Measurements from ENCODE around the gene RALGAPA2. TPM values are rescaled to one million over a fixed set of nuclear protein-coding genes. Genes with fewer than 3 reads are reported as not detected.

Gene RALGAPA2
- total RNA-seq, 1 donor from 2014 or later = 52.0 TPM

DNA sequence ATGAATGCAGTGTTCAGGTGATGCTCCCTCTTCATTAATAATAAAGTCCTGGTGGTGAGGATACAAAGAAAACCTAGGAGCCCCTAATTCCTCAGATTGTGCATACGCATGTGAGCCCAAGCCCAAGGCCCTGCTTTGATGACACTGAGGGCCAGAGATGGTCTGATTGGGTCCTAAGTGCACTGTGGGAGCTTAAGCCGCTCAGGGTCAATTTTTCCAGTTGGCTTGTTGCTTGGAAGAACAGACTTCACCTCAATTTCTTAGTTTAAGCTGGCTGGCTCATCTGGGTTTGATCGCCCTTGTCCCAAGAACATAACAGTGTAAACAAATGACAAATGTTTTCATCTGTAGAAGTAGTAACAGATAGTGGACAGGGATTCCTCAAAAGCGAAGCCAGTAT lies 303.1 kb downstream of the RALGAPA2 start:
- no peak for ATAC-seq
- DNase-seq (ENCODE audit: low spot score) = no peak
- intact Hi-C loops (cut with DNase I) = no loop called here

DNA sequence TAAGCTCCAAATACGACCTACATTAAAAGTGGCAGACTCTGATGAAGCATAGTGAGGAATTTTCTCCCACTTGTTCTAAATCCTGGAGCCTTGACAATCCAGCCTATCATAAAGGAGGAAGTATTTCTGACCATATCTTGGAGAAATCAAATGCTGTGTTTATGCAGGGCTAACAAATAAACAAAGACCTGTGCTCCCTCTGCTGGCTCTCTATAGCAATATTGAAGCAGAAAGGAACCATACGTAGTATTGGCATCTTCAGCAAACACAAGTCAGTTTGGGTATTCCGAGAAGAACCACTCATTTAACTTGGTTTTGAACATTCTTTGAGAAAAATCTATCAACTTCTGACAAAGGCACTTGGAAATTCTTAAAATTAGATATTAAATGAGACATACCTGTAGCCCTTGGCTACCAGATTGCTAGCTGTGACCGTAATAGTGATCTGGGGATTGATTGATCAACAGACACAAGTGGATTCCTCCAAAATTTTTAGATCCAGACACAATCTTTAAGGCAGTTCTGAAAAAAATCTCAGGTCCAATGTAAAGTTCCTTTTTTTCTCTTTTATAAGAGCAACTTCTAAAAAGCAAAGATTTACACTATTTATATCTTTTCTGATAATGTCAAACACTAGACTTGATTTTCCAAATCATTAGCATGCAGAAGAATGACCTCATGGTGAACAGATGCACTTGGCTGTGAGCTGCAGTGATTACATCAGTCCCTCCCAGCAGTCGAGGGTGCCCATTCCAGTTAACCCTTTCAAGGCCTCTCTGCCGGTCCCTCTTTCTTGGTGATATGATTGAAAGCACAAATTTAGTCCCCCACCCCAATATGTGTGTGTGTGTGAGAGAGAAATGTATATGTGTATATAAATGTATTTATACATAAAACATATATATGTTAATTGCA lies 304.3 kb downstream of the RALGAPA2 start:
- intact Hi-C loops (cut with DNase I) = no loop called here
- ATAC-seq (no peak), DNase-seq (ENCODE audit: low spot score) (no peak)

DNA sequence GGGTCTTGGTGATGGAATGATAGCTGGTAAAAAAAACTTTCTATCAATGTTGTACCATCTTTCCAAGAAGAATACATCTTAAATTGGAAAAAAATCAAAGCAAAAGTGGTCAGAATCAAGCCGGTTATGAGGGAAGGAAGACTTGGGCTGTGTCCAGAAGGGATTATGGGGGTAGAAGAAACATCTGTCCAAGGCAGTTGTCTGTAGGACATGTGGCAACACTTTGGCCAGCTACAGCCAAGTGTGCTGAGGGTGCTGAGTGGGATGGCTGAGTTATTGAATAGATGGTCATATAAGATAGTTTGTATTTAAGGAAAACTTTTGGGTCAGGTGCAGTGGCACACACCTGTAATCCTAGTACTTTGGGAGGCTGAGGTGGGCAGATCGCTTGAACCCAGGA lies 306.1 kb downstream of the RALGAPA2 start:
- DNase-seq (ENCODE audit: low spot score) = no peak
- intact Hi-C loops (cut with DNase I) = no loop called here
- ATAC-seq = no peak

DNA sequence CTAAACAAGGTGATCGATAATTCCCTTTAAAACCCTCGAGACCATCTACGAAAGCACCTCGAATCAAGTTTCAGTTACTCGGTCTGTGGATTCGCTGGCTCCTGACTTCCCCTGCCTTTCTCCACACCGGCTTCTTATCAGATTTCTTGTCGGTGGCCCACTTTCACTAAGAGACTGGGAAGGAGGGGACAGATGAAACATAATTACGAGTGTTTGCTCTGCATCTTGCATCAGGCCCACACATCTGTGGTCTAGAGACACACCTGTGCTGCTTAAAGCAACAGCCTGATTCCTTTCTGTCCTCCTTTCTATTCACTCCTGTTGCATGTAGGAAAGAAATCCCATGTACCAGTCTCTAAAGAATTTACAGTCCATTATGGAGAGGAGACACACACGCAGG lies 306.8 kb downstream of the RALGAPA2 start:
- intact Hi-C loops (cut with DNase I) = no loop called here
- no peak for ATAC-seq
- DNase-seq (ENCODE audit: low spot score) = no peak

DNA sequence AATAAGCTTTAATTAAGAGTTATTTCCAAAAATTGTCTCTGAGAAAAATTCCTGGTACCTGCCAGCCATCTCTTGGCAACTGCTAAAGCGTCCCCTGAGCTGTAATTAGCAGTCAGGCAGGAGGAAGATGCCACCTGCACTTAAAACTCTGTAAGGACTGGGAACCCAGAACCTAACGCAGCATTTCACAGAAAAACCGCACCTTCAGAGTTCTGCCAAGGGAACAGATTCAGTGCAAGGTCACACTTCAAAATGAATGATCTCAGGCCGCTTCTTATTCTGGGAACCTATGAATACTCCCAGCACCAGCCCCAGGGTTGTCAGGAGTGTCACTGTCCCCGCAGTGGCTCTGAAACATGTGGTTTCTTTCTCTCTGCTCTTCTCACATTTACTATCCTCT lies 307.8 kb downstream of the RALGAPA2 start:
- intact Hi-C loops (cut with DNase I) = no loop called here

DNA sequence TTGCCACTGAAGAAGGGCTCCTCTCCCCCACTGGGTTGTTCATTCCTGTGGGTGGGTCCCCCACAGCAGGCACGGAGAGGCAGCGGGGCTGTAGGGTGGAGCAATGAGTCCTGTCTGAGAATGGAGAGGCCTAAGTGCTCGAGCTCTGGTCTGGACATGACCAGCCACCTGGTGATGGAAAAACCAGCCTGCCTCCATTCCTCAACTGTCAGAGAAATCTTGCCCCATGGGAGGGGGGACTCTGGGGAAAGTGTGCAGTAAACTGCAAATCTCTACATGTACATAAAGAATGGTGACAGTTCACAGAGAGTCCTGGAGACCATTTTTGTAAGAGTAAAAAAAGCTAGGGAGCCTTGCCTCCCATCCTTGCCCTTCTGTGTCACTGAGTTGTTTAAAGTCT lies 310.5 kb downstream of the RALGAPA2 start:
- no peak for ATAC-seq
- no peak for DNase-seq (ENCODE audit: low spot score)
- intact Hi-C loops (cut with DNase I) = no loop called here

More for the DNA sequence above, 307.8 kb downstream of the RALGAPA2 start:
- DNase-seq (ENCODE audit: low spot score) = no peak
- ATAC-seq = no peak

DNA sequence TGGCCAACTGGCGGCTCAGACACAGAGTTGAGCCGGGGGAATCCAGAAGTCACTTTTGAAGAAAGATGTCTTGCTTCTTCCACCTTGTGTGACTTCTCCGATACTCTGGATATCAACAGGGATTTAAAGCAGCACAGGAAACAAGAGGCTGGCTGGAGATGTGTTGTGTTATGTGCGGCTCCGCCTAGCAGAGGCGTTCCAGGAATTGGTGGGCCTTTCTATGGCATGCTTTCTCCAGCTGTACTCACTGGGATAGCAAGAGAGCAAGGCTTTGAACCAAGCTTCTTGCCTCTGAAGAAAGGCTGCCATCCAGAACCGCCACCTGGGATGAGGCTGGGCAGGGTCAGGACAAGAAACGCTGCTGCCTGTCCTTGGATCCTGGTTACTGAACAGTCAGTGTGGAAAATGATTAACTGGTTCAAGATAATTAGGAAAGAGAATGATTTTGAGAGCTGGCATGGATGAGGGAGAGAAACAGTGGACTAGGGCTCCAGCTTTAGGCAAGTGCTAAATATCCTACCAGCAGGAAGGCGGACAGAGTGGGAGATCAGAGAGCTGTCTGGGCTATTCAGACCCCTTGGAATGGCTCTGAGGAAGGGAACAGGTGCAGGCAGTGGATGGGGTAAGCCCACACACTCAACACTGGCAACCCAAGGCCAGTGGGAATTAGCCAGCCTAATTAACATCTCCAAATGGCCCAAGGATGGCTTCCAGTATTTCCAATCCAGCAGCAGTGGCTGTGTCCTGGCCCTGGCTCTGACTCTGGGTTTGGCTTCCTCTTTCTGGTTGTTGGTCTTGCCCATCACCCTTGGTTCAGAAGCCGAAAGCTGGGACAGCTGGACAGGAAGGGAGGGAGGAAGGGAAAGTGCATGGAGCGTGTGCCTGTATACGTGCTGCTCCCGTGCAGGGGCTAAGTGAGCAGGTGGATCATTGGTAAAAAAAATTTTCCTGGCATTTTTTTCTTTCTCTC lies 312.6 kb downstream of the RALGAPA2 start:
- DNase-seq (ENCODE audit: low spot score) (no peak), ATAC-seq (no peak)
- intact Hi-C loops (cut with DNase I) = no loop called here

DNA sequence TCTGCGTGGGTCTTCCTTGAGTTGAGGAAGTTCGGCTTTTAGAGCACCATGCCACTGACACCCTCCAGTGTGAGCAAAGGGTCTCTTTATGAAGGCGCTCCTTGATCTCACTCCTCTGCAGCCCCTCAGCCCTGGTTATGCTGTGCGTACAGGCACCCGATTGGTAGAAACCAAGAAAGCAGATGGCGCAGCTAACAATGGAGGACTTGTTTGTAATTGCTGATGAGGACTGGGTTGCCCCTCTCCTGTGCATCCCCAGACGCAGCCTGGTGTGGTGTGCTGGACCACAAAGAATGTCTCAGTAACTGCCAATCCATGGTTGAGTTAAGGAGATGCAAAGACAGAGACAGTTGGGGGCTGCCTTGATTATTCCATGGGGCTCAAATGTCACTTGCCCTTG lies 314.3 kb downstream of the RALGAPA2 start:
- ATAC-seq (no peak), DNase-seq (ENCODE audit: low spot score) (no peak)
- intact Hi-C loops (cut with DNase I) = no loop called here

DNA sequence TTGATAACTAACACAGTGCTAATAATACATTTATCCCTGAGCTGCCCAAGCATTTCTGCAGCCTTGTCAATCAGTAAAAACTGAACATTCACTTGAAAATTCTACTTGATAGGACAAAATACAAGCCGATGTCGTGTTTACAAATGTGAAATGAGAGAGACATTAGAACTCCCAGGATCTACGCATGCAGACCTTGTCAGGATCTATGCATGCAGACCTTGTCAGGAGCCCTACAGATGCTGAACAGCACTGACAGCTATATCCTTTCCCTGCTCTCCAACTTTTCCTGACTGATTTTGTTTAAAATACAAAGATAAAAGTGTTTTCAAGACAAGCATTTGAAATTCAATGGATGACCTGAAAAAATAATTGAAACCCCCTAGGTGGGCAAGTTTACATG lies 315.6 kb downstream of the RALGAPA2 start:
- intact Hi-C loops (cut with DNase I) = loop anchor here (1.0 kb wide), 1 partner anchor 49 kb away; no protein-coding TSS in a partner anchor
- ATAC-seq = no peak
- no peak for DNase-seq (ENCODE audit: low spot score)

DNA sequence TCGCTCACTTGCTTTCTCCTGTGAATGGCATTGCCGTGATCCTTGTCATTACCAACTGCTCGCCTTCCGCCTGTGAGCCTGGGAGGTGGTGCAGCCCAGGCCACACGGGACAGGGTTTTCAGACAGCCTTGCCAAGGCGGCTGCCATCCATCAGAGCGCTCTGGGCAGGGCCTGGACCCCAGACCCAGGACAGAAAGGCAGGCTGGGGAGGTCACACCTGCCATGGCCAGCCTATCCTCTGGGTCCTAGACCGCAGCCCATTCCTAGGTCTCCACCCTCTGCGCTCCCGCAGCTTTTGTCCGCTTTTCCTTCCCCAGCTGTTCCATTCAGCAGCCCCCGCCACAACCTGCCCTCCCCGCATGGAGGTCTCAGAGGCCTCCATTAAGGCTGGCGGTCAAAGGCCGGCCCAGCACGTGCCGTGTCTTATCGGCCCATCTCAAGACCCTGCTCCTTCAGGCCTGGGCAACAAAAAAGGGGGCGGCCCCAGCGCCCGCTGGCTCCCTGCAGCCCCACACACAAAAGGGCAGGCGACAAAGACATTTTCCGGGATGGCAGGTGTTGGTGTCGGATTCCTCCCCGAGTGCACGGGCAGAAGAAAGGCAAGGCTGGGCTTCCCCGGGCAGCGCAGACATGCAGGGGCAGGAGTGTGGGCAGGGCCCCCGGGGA lies 316.4 kb downstream of the RALGAPA2 start:
- intact Hi-C loops (cut with DNase I) = loop anchor here (1.0 kb wide), 1 partner anchor 49 kb away; no protein-coding TSS in a partner anchor
- DNase-seq (ENCODE audit: low spot score) (no peak), ATAC-seq (no peak)

DNA sequence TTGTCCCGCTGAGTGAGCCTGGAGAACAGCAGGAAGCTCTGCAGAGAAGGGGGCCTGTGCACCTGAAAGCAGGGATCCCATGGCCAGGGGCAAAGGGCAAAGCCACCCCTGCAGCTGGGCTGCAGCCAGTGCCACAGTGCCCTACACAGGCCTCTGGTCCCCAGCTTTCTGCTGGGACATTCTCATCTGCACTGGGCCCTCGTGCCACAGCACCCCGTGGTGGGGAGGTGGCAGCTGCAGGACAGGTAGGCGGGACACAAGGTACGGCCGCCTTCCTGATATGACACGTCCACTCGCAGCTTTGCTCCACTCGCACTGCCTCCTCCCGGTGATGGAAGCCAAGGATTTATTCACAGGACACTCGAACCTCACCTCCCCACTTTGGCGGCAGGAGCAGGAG lies 317.4 kb downstream of the RALGAPA2 start:
- ATAC-seq = no peak
- DNase-seq (ENCODE audit: low spot score) = no peak
- intact Hi-C loops (cut with DNase I) = no loop called here

DNA sequence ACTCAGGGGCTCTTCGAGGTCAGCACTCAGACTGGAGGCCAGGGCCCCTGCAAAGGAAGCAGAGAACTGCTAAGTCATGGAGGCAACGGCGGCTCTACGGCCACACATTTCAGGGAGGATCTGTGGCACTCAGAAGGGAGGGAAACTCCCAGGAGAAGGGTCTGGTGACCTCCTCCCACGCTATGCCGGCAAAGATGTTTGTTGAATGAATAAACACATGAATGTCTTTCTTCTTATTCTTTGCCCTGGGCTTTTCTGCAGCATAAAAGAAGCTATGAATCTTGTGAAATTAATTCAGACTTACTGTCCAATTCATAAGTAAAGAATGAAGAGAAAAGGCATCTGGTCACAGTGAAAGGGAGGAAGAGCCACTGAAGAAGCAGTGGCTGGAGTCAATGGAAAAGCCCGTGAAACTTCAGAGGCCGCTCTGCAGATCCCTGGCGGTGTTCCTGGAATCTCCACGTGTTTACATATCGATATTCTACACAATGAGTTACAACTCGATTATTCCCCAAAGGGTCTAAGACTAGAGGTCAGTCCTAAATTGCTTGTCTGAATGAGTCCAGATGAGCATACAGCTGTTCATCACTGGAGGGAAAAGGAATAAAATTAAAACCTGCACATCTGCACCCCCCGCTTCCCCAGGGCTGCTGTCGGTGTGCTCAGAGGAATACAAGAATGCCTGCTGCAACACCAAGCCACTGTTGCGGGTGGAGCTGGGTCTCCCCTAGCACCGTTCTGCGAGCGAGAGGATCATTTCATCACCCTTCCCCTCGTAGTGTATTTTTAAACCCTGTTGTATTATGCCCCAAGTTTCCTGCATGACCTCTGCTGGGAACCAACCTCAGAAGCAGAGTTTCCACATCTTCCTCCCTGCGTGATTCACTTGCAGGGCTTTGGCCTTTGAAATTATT lies 319.0 kb downstream of the RALGAPA2 start:
- intact Hi-C loops (cut with DNase I) = no loop called here
- ATAC-seq (peak; percentile 59), DNase-seq (ENCODE audit: low spot score) (no peak)

DNA sequence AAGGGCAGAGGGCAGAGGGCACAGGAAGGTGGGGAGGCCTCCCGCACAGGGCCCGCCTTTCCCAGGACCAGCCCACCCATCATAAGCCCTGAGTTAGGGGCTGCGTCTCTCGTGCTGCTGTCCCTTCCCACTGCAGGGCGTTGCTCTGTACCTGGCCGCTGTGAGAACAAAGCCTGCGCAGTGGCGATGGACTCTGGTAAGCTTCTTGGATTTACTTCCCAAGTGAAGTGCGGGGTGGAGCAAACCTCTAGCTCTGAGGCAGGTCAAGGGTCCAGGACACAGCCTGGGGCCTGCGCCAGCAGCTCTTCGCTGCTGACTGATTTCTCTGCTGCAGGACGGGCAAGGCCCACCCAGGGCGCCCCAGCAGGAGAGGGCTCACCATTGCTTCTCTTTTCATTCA lies 320.7 kb downstream of the RALGAPA2 start:
- ATAC-seq (peak; percentile 20), DNase-seq (ENCODE audit: low spot score) (no peak)
- intact Hi-C loops (cut with DNase I) = no loop called here

DNA sequence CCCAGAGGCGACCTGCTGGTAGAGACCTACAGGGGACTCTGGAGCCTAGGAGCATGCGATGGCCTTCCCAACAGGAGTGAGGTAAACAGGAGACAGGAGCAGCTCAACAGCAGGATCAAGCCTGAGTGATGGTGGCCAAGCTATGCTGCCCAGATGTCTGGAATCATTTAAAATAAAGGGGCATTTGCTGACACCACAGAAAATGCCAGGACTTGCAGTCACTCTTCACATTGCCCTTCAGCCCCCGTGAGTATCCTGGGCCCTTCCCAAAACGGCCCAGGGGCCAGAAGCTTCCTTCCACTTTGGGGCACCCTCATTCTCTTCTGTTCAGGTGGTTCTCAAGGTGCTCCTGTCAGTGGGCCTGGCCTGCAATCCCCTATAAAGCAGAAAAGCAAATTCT lies 321.3 kb downstream of the RALGAPA2 start:
- no peak for DNase-seq (ENCODE audit: low spot score)
- no peak for ATAC-seq
- intact Hi-C loops (cut with DNase I) = no loop called here

DNA sequence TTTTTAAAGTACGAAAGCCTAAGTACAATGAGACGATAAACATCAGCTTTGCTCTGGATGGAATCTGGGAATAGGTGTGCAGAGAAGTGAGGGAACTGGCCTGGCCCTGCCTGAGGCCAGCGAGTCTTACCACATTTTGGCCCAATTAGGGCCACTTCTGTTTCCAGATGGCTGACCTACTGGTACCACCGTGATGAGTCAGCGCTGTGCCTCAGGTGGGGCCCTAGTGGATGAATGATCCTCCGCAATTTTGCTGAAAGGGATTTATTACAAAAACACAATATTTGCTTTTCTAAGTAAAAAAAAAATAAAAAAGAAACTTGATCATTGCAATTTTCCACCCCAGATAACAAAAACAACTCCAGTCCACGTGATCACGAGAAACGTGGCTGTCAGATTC lies 322.1 kb downstream of the RALGAPA2 start:
- DNase-seq (ENCODE audit: low spot score) (no peak), ATAC-seq (no peak)
- intact Hi-C loops (cut with DNase I) = no loop called here

DNA sequence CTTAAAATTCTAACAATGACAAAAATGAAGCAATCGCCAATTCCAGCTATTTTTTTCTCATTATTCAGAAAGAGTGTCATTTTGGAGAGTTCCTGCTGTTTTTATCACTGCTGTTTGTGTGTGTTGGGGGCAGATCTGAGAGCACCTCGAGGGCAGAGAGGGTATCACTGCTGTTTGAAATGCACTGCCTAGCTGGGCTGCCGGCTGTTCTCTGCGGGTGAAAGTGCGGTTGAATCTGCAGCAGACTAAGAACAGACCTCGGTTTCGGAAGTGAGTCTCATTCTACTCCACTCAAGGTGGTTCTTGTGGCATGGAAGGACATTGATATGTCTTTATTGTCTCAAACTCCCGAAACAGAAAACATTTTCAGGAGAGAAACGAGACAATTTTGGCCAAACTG lies 326.3 kb downstream of the RALGAPA2 start:
- ATAC-seq = no peak
- intact Hi-C loops (cut with DNase I) = no loop called here
- DNase-seq (ENCODE audit: low spot score) = no peak

DNA sequence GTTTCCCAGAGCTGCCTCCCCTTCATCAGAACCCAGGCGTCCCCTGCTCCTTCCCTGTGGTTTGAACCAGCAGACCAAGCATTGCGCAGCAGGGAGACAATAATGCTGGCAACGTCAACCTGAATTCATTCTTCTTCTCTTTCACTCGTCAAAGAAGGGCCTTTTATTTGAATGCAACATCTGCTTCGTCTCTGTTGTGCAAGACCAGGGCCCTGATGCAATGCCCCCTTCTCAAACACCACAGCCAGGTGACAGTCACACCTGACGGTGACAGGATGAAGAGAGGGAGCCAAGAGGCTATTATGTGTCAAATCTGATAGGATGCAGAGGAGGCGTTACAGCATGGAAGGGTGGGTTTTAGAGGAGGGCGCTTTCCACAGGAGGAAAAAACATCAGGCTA lies 336.6 kb downstream of the RALGAPA2 start:
- intact Hi-C loops (cut with DNase I) = no loop called here
- DNase-seq (ENCODE audit: low spot score) = no peak
- no peak for ATAC-seq

DNA sequence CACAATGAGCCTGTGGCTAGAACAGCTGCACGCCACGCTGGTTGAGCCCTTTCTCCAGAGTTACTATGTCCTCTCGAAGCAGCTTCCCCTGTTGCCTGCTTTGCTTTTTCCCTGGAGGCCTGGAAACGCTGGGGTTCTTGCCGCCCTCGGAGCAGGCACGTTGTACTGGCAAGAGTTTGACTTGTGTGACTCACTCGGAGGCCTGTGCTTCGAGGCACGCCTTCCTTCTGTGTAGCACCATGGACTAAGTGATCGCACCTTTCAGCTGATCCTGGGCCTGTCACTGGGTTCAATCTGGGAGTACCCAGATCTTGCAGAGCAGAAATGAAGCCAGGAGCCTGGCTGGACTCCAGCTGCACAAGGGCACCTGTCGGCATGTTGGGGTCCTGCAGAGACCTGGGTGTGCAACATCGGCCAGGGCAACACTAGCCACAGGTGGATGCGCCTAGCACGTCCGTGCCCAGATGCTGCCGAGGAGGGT lies 339.3 kb downstream of the RALGAPA2 start:
- no peak for DNase-seq (ENCODE audit: low spot score)
- ATAC-seq = no peak
- intact Hi-C loops (cut with DNase I) = no loop called here

Measured in sciatic nerve (tissue), 2 donors.